SU-DHL-6 (cell line): ENCODE data around the gene LITAFD.

Source experiments
- CTCF ChIP-seq: fragments of 200-600 bp; sonication (generic); IDR thresholded peaks from one replicate; pipeline ENCODE4 v1.5.1; 2017; ENCODE audit warnings: antibody characterized with exemption, mild to moderate bottlenecking, low read length, moderate library complexity; ENCODE audit not compliant: insufficient read depth, poor library complexity, severe bottlenecking
- EZH2phosphoT487 ChIP-seq: fragments of 200-600 bp; sonication (generic), shearing (Covaris generic); conservative IDR thresholded peaks from 2 replicates; pipeline ENCODE4 v1.6.1; 2018; ENCODE audit warnings: mild to moderate bottlenecking, antibody characterized with exemption, low read length, moderate library complexity, mixed read lengths

GRCh38 chr16:8845699-8846298 is 36.4 kb upstream of the LITAFD start:
- TF ChIP-seq CTCF (no peak), EZH2phosphoT487 (no peak)
